Fibroblast of skin of right quadriceps (primary cell): Measurements from ENCODE around the gene NPTN.
"Not testable (repeated sequence)": the region's sequence is repeated elsewhere in the genome, so short reads cannot be mapped to it uniquely, and the experiment has no call there.

Experiments used
- DNase-seq: peaks from one replicate; pipeline ENCODE4 v3.0.0-alpha.2; 2013

The NPTN gene

GRCh38 chr15:73569361-73569760, 63.8 kb downstream of the NPTN start:
- DNase-seq = no peak

- no peak for DNase-seq
Observed at GRCh38 chr15:73568564-73569280, 64.5 kb downstream of the NPTN start.

GRCh38 chr15:73567020-73567419, 66.2 kb downstream of the NPTN start:
- no peak for DNase-seq

GRCh38 chr15:73564255-73564654, 68.9 kb downstream of the NPTN start:
- peak; percentile 32 for DNase-seq

- peak; percentile 72 for DNase-seq
Observed at GRCh38 chr15:73560501-73561117, 72.6 kb downstream of the NPTN start.

GRCh38 chr15:73558529-73558928, 74.7 kb downstream of the NPTN start:
- DNase-seq = no peak

GRCh38 chr15:73555080-73555479, 78.1 kb downstream of the NPTN start:
- no peak for DNase-seq

GRCh38 chr15:73550190-73550589, 83.0 kb downstream of the NPTN start:
- peak; percentile 12 for DNase-seq

GRCh38 chr15:73548925-73549324, 84.3 kb downstream of the NPTN start:
- not testable (repeated sequence) for DNase-seq

- DNase-seq = no peak
Observed at GRCh38 chr15:73541479-73541878, 91.7 kb downstream of the NPTN start.

GRCh38 chr15:73540161-73540560, 93.0 kb downstream of the NPTN start:
- no peak for DNase-seq

- DNase-seq = no peak
Observed at GRCh38 chr15:73539212-73540128, 93.7 kb downstream of the NPTN start.

- DNase-seq = no peak
Observed at GRCh38 chr15:73538563-73539211, 94.5 kb downstream of the NPTN start.

GRCh38 chr15:73538123-73538522, 95.1 kb downstream of the NPTN start:
- no peak for DNase-seq

- no peak for DNase-seq
Observed at GRCh38 chr15:73530649-73531048, 102.5 kb downstream of the NPTN start.

- DNase-seq = no peak
Observed at GRCh38 chr15:73527598-73527997, 105.6 kb downstream of the NPTN start.

GRCh38 chr15:73524919-73525318, 108.3 kb downstream of the NPTN start:
- DNase-seq = no peak

GRCh38 chr15:73522011-73522410, 111.2 kb downstream of the NPTN start:
- DNase-seq = no peak

- DNase-seq = peak; percentile 6
Observed at GRCh38 chr15:73518876-73519733, 114.1 kb downstream of the NPTN start.

GRCh38 chr15:73518180-73518862, 114.9 kb downstream of the NPTN start:
- DNase-seq = no peak

- no peak for DNase-seq
Observed at GRCh38 chr15:73517566-73517965, 115.6 kb downstream of the NPTN start.
